BLaER1 (cell line): ENCODE measurements around the gene TSKU.

Source experiments
- H3K27ac ChIP-seq: shearing (Covaris generic); formaldehyde crosslinking; 2 replicates; pipeline ENCODE4 v1.8.1; 2022
- H3K27me3 ChIP-seq: shearing (Covaris generic); formaldehyde crosslinking; 2 replicates; pipeline ENCODE4 v1.8.1; 2022
- H3K36me3 ChIP-seq: shearing (Covaris generic); formaldehyde crosslinking; 2 replicates; pipeline ENCODE4 v1.8.1; 2022
- H3K4me1 ChIP-seq: shearing (Covaris generic); formaldehyde crosslinking; 2 replicates; pipeline ENCODE4 v1.8.1; 2022
- H3K4me2 ChIP-seq: shearing (Covaris generic); formaldehyde crosslinking; 2 replicates; pipeline ENCODE4 v1.8.1; 2022
- H3K4me3 ChIP-seq: shearing (Covaris generic); formaldehyde crosslinking; 2 replicates; pipeline ENCODE4 v1.8.1; 2022
- H3K9ac ChIP-seq: shearing (Covaris generic); formaldehyde crosslinking; 2 replicates; pipeline ENCODE4 v1.8.1; 2022
- H3K9me3 ChIP-seq: shearing (Covaris generic); formaldehyde crosslinking; 2 replicates; pipeline ENCODE4 v1.8.1; 2022
- H4K20me1 ChIP-seq: shearing (Covaris generic); formaldehyde crosslinking; 2 replicates; pipeline ENCODE4 v1.8.1; 2022
- Cebpa-rat ChIP-seq: shearing (Covaris generic); IDR thresholded peaks from 2 replicates; pipeline ENCODE4 v1.8.1; 2022

The TSKU gene

GRCh38 chr11:76742902-76743301 is 40.3 kb upstream of the TSKU start:
- no peaks in the 10 kb centered on the region for H3K9me3 ChIP-seq
- H3K4me3 ChIP-seq: no peak overlapping the region
- no peak overlapping the region for H3K4me2 ChIP-seq
- H3K9ac ChIP-seq: no peak overlapping the region
- H3K27me3 ChIP-seq: no peaks in the 10 kb centered on the region
- 0 out of 2 replicates have a peak, but pooled peaks cover under 1% of the 10 kb centered on the region for H3K4me1 ChIP-seq
- no peaks in the 10 kb centered on the region for H3K36me3 ChIP-seq
- H4K20me1 ChIP-seq: no peaks in the 10 kb centered on the region
- TF ChIP-seq Cebpa-rat: no peak
- H3K27ac ChIP-seq: no peak overlapping the region

- Histone ChIP-seq H3K27me3 (no peaks in the 10 kb centered on the region), H3K9me3 (no peaks in the 10 kb centered on the region), H3K4me3 (no peak overlapping the region), H3K4me1 (0 out of 2 replicates have a peak, but pooled peaks cover 3% of the 10 kb centered on the region), H4K20me1 (no peaks in the 10 kb centered on the region), H3K4me2 (no peak overlapping the region), H3K9ac (no peak overlapping the region), H3K36me3 (no peaks in the 10 kb centered on the region), H3K27ac (no peak overlapping the region)
- no peak for TF ChIP-seq Cebpa-rat
These were observed 38.7 kb upstream of the TSKU start for GRCh38 chr11:76744186-76745043.

- TF ChIP-seq Cebpa-rat: no peak
- Histone ChIP-seq H3K4me2 (no peak overlapping the region), H4K20me1 (no peaks in the 10 kb centered on the region)
These were observed 38.1 kb upstream of the TSKU start for GRCh38 chr11:76745044-76745376.

GRCh38 chr11:76745561-76746207 is 37.5 kb upstream of the TSKU start:
- Histone ChIP-seq H3K27ac (no peak overlapping the region), H3K4me3 (no peak overlapping the region), H4K20me1 (no peaks in the 10 kb centered on the region), H3K27me3 (no peaks in the 10 kb centered on the region), H3K36me3 (no peaks in the 10 kb centered on the region), H3K4me2 (no peak overlapping the region), H3K4me1 (0 out of 2 replicates have a peak, but pooled peaks cover 3% of the 10 kb centered on the region), H3K9me3 (no peaks in the 10 kb centered on the region), H3K9ac (no peak overlapping the region)
- no peak for TF ChIP-seq Cebpa-rat

More at GRCh38 chr11:76745044-76745376, 38.1 kb upstream of the TSKU start:
- H3K4me3 ChIP-seq: no peak overlapping the region
- H3K9me3 ChIP-seq: no peaks in the 10 kb centered on the region
- no peaks in the 10 kb centered on the region for H3K27me3 ChIP-seq
- no peak overlapping the region for H3K9ac ChIP-seq
- no peak overlapping the region for H3K27ac ChIP-seq
- 0 out of 2 replicates have a peak, but pooled peaks cover 3% of the 10 kb centered on the region for H3K4me1 ChIP-seq
- H3K36me3 ChIP-seq: no peaks in the 10 kb centered on the region

- no peak for TF ChIP-seq Cebpa-rat
- no peaks in the 10 kb centered on the region for H3K9me3 ChIP-seq
- 0 out of 2 replicates have a peak, but pooled peaks cover 3% of the 10 kb centered on the region for H3K4me1 ChIP-seq
- H3K4me3 ChIP-seq: no peak overlapping the region
- no peak overlapping the region for H3K4me2 ChIP-seq
- H3K9ac ChIP-seq: no peak overlapping the region
- H3K27me3 ChIP-seq: no peaks in the 10 kb centered on the region
- no peaks in the 10 kb centered on the region for H3K36me3 ChIP-seq
- no peak overlapping the region for H3K27ac ChIP-seq
- H4K20me1 ChIP-seq: no peaks in the 10 kb centered on the region
These were observed 35.8 kb upstream of the TSKU start for GRCh38 chr11:76747153-76747914.

- Histone ChIP-seq H3K9me3 (no peaks in the 10 kb centered on the region), H4K20me1 (no peaks in the 10 kb centered on the region), H3K4me2 (no peak overlapping the region), H3K27ac (no peak overlapping the region), H3K4me3 (no peak overlapping the region), H3K9ac (no peak overlapping the region), H3K36me3 (no peaks in the 10 kb centered on the region), H3K27me3 (no peaks in the 10 kb centered on the region), H3K4me1 (0 out of 2 replicates have a peak, but pooled peaks cover 3% of the 10 kb centered on the region)
- TF ChIP-seq Cebpa-rat: no peak
These were observed 35.0 kb upstream of the TSKU start for GRCh38 chr11:76747915-76748860.

GRCh38 chr11:76748948-76749347 is 34.2 kb upstream of the TSKU start:
- Histone ChIP-seq H3K4me2 (no peak overlapping the region), H3K27ac (no peak overlapping the region), H3K9me3 (no peaks in the 10 kb centered on the region), H3K36me3 (no peaks in the 10 kb centered on the region), H4K20me1 (no peaks in the 10 kb centered on the region), H3K27me3 (no peaks in the 10 kb centered on the region), H3K4me1 (0 out of 2 replicates have a peak, but pooled peaks cover 3% of the 10 kb centered on the region), H3K9ac (no peak overlapping the region), H3K4me3 (no peak overlapping the region)
- no peak for TF ChIP-seq Cebpa-rat

GRCh38 chr11:76750067-76750466 is 33.1 kb upstream of the TSKU start:
- H3K4me2 ChIP-seq: no peak overlapping the region
- 0 out of 2 replicates have a peak, but pooled peaks cover 3% of the 10 kb centered on the region for H3K4me1 ChIP-seq
- H3K36me3 ChIP-seq: no peaks in the 10 kb centered on the region
- H3K9ac ChIP-seq: no peak overlapping the region
- H3K27me3 ChIP-seq: no peaks in the 10 kb centered on the region
- no peak overlapping the region for H3K27ac ChIP-seq
- no peaks in the 10 kb centered on the region for H3K9me3 ChIP-seq
- no peak overlapping the region for H3K4me3 ChIP-seq
- no peak for TF ChIP-seq Cebpa-rat
- H4K20me1 ChIP-seq: no peaks in the 10 kb centered on the region

GRCh38 chr11:76750746-76751145 is 32.4 kb upstream of the TSKU start:
- Histone ChIP-seq H3K27ac (no peak overlapping the region), H3K4me2 (no peak overlapping the region), H3K9ac (no peak overlapping the region), H3K36me3 (no peaks in the 10 kb centered on the region), H3K27me3 (no peaks in the 10 kb centered on the region), H4K20me1 (no peaks in the 10 kb centered on the region), H3K9me3 (no peaks in the 10 kb centered on the region), H3K4me3 (no peak overlapping the region), H3K4me1 (0 out of 2 replicates have a peak, but pooled peaks cover 3% of the 10 kb centered on the region)
- no peak for TF ChIP-seq Cebpa-rat
